ENCODE results near the gene MTERF2.

The MTERF2 gene

GRCh38 chr12:106954462-106955376 lies 32.2 kb downstream of the MTERF2 start:
- peak overlapping the region; percentile 73 for H3K4me3 ChIP-seq (ENCODE audit: low read depth, low read length)
- TF ChIP-seq, protein P1, sequence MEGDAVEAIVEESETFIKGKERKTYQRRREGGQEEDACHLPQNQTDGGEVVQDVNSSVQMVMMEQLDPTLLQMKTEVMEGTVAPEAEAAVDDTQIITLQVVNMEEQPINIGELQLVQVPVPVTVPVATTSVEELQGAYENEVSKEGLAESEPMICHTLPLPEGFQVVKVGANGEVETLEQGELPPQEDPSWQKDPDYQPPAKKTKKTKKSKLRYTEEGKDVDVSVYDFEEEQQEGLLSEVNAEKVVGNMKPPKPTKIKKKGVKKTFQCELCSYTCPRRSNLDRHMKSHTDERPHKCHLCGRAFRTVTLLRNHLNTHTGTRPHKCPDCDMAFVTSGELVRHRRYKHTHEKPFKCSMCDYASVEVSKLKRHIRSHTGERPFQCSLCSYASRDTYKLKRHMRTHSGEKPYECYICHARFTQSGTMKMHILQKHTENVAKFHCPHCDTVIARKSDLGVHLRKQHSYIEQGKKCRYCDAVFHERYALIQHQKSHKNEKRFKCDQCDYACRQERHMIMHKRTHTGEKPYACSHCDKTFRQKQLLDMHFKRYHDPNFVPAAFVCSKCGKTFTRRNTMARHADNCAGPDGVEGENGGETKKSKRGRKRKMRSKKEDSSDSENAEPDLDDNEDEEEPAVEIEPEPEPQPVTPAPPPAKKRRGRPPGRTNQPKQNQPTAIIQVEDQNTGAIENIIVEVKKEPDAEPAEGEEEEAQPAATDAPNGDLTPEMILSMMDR (IDR thresholded peaks at IDR 0.05; ENCODE audit: low read depth, low read length) = no peak
- TF ChIP-seq MYC (IDR thresholded peaks at IDR 0.05; ENCODE audit: low read depth, low read length) = no peak
- TF ChIP-seq POLR2A (IDR thresholded peaks at IDR 0.05; ENCODE audit: extremely low read depth, insufficient read length) = no peak
- no peak for TF ChIP-seq MAX (IDR thresholded peaks at IDR 0.05; ENCODE audit: low read depth, low read length)
- peak; percentile 30 for DNase-seq (ENCODE audit: low read depth)

GRCh38 chr12:106953352-106954250 lies 33.3 kb downstream of the MTERF2 start:
- TF ChIP-seq POLR2A (IDR thresholded peaks at IDR 0.05; ENCODE audit: extremely low read depth, insufficient read length) = no peak
- TF ChIP-seq, protein P1 (IDR thresholded peaks at IDR 0.05; ENCODE audit: low read depth, low read length) = no peak
- TF ChIP-seq MYC (IDR thresholded peaks at IDR 0.05; ENCODE audit: low read depth, low read length) = no peak
- TF ChIP-seq MAX (IDR thresholded peaks at IDR 0.05; ENCODE audit: low read depth, low read length) = no peak
- H3K4me3 ChIP-seq (ENCODE audit: low read depth, low read length) = no peak overlapping the region
- DNase-seq (ENCODE audit: low read depth) = no peak

DNA sequence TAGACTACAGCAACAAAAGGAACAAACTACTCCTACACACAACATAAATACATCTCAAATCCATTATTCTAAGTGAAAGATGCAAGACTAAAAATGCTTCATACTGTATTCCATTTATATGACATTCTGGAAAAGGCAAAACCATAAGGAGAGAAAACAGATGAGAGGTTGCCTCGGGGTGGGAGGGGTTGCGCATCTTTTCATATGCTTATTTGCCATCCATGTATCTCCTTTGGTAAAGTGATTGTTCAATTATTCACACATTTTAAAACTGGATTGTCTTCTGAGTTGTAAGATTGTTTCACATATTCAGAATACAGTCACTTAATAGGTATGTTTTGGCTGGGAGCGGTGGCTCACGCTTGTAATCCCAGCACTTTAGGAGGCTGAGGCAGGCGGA lies 36.4 kb downstream of the MTERF2 start:
- TF ChIP-seq MYC (IDR thresholded peaks at IDR 0.05; ENCODE audit: low read depth, low read length) = no peak
- TF ChIP-seq, protein P1 (IDR thresholded peaks at IDR 0.05; ENCODE audit: low read depth, low read length) = no peak
- no peak for TF ChIP-seq MAX (IDR thresholded peaks at IDR 0.05; ENCODE audit: low read depth, low read length)
- no peak for TF ChIP-seq POLR2A (IDR thresholded peaks at IDR 0.05; ENCODE audit: extremely low read depth, insufficient read length)
- no peak overlapping the region for H3K4me3 ChIP-seq (ENCODE audit: low read depth, low read length)
- no peak for DNase-seq (ENCODE audit: low read depth)

- TF ChIP-seq MAX (IDR thresholded peaks at IDR 0.05; ENCODE audit: low read depth, low read length) (no peak), MYC (IDR thresholded peaks at IDR 0.05; ENCODE audit: low read depth, low read length) (no peak), POLR2A (IDR thresholded peaks at IDR 0.05; ENCODE audit: extremely low read depth, insufficient read length) (no peak)
- TF ChIP-seq, protein P1 (IDR thresholded peaks at IDR 0.05; ENCODE audit: low read depth, low read length) = no peak
- DNase-seq (ENCODE audit: low read depth) = no peak
- no peak overlapping the region for H3K4me3 ChIP-seq (ENCODE audit: low read depth, low read length)
These were observed 39.5 kb downstream of the MTERF2 start for GRCh38 chr12:106947461-106947860.

DNA sequence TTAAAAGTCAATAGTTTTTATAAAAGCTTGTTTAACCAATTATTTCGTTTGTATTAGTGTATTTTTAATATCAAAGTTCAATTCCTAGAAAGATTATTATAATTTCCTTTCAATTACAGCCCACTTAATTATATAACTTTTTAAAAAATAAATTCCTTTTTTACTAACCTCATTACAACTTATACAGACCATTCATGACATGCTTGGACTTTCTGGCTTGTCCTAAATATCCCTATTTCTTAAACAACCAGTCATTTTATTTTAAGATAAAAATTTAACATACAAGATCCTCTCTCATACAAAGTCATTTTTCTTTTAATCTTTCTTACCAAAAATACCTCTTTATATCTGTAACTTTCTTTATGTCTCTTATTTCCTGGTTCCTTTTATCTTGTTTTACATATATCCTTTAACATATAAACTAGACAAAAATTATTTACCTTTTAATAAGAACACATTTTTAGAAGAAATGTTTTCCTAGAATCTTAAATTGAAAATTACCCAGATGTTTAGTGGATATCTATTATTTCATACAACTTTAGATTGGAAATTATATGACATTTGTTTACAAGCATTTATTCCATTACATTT lies 41.6 kb downstream of the MTERF2 start:
- TF ChIP-seq POLR2A (IDR thresholded peaks at IDR 0.05; ENCODE audit: extremely low read depth, insufficient read length) (no peak), MAX (IDR thresholded peaks at IDR 0.05; ENCODE audit: low read depth, low read length) (no peak), MYC (IDR thresholded peaks at IDR 0.05; ENCODE audit: low read depth, low read length) (no peak)
- TF ChIP-seq, protein P1 (IDR thresholded peaks at IDR 0.05; ENCODE audit: low read depth, low read length) = no peak
- no peak for DNase-seq (ENCODE audit: low read depth)
- H3K4me3 ChIP-seq (ENCODE audit: low read depth, low read length) = no peak overlapping the region

All from NB4 (cell line).